A673 (cell line): Measurements from ENCODE around the gene ETV3. TPM values are rescaled to one million over a fixed set of nuclear protein-coding genes. Genes with fewer than 3 reads are reported as not detected.

Experiments
- BruUV-seq: library from RNA; stranded (reverse); fragments of 400-500 nt; replicated peaks from 2 replicates; lab custom pipeline; 2021; lab: Mats Ljungman, UMichigan
- CTCF ChIA-PET: fragments of 300-600 bp; sonication (Branson Sonifier 250); formaldehyde crosslinking; loops from one replicate; lab custom pipeline; 2022; ENCODE audit warnings: antibody characterized with exemption; lab: Charles Lee
- POLR2A ChIA-PET: fragments of 300-600 bp; sonication (Branson Sonifier 250); formaldehyde crosslinking; loops from one replicate; lab custom pipeline; 2022; ENCODE audit warnings: antibody characterized with exemption; ENCODE audit not compliant: low non-redundant PET; lab: Charles Lee
- DNase-seq: peaks from one replicate; pipeline ENCODE4 v3.0.0-alpha.2; 2015; ENCODE audit warnings: low spot score
- H3K27ac ChIP-seq: fragments of 200-600 bp; sonication (generic); 2 replicates; pipeline ENCODE4 v1.5.1; 2016; ENCODE audit warnings: mixed run types, low read depth, mild to moderate bottlenecking, mixed read lengths, antibody characterized with exemption, low read length; ENCODE audit not compliant: poor library complexity, severe bottlenecking
- H3K27me3 ChIP-seq: fragments of 200-600 bp; sonication (generic); replicated peaks from 2 replicates; pipeline ENCODE4 v1.6.1; 2017; ENCODE audit warnings: mixed run types, low read depth, mild to moderate bottlenecking, mixed read lengths, antibody characterized with exemption, low read length; ENCODE audit not compliant: insufficient read depth, poor library complexity
- H3K36me3 ChIP-seq: fragments of 200-600 bp; sonication (generic); 2 replicates; pipeline ENCODE4 v1.6.1; 2016; ENCODE audit warnings: mixed run types, mild to moderate bottlenecking, mixed read lengths, antibody characterized with exemption, low read length; ENCODE audit not compliant: insufficient read depth, poor library complexity, severe bottlenecking
- H3K4me1 ChIP-seq: fragments of 200-600 bp; sonication (generic); 2 replicates; pipeline ENCODE4 v1.6.1; 2017; ENCODE audit warnings: mixed run types, mild to moderate bottlenecking, mixed read lengths, antibody characterized with exemption, low read length; ENCODE audit not compliant: insufficient read depth, poor library complexity, severe bottlenecking
- H3K4me3 ChIP-seq: fragments of 200-600 bp; sonication (generic); 2 replicates; pipeline ENCODE4 v1.5.1; 2016; ENCODE audit warnings: low read depth, mixed run types, mild to moderate bottlenecking, mixed read lengths, low read length; ENCODE audit not compliant: poor library complexity, severe bottlenecking
- H3K9me3 ChIP-seq: fragments of 200-600 bp; sonication (generic); 2 replicates; pipeline ENCODE4 v1.6.1; 2016; ENCODE audit warnings: mixed run types, low read depth, mild to moderate bottlenecking, mixed read lengths, antibody characterized with exemption, low read length; ENCODE audit not compliant: poor library complexity, severe bottlenecking
- CTCF ChIP-seq: fragments of 300-800, 200-600 bp; sonication (generic); conservative IDR thresholded peaks from 2 replicates; pipeline ENCODE4 v1.5.1; 2017; ENCODE audit warnings: low read depth, mild to moderate bottlenecking, antibody characterized with exemption, low read length, moderate library complexity, mixed read lengths
- EZH2 ChIP-seq: fragments of 200-600 bp; sonication (generic); IDR thresholded peaks from 2 replicates; pipeline ENCODE4 v1.6.1; 2017; ENCODE audit warnings: borderline replicate concordance, low read depth, mild to moderate bottlenecking, mixed read lengths, antibody characterized with exemption, low read length; ENCODE audit not compliant: poor library complexity, severe bottlenecking
- intact Hi-C: fragments of 100-400 bp; cut with micrococcal nuclease; formaldehyde crosslinking; loops from one replicate; pipeline ENCODE4 v1.10.0; 2022; ENCODE audit not compliant: unreplicated experiment
- total RNA-seq: library from RNA; stranded (reverse); gene quantifications from 2 replicates; pipeline ENCODE4 v1.2.3, GENCODE V29; 2021

The ETV3 gene
- total RNA-seq, 1 experiment from 2014 or later = 46.1 TPM

- H3K27me3 ChIP-seq = no peaks in the 10 kb centered on the region
- intact Hi-C loops = no loop called here
- H3K27ac ChIP-seq = no peak overlapping the region
- no peak overlapping the region for H3K4me3 ChIP-seq
- ChIA-PET CTCF (no interaction called here), POLR2A (no interaction called here)
- BruUV-seq = no TSS peak
- no peaks in the 10 kb centered on the region for H3K36me3 ChIP-seq
- no peaks in the 10 kb centered on the region for H3K9me3 ChIP-seq
- H3K4me1 ChIP-seq = peaks cover 36% of the 10 kb centered on the region
- TF ChIP-seq CTCF (no peak), EZH2 (no peak)
- DNase-seq = no peak
These were observed 4.0 kb upstream of the ETV3 start for GRCh38 chr1:157142201-157142600.

- Histone ChIP-seq H3K4me3 (no peak overlapping the region), H3K27ac (no peak overlapping the region), H3K4me1 (peaks cover 33% of the 10 kb centered on the region), H3K27me3 (no peaks in the 10 kb centered on the region), H3K36me3 (no peaks in the 10 kb centered on the region), H3K9me3 (no peaks in the 10 kb centered on the region)
- TF ChIP-seq EZH2 = no peak
- no peak for TF ChIP-seq CTCF
- POLR2A ChIA-PET = no interaction called here
- intact Hi-C loops = no loop called here
- no peak for DNase-seq
- BruUV-seq = no TSS peak
- CTCF ChIA-PET = no interaction called here
These were observed 3.1 kb upstream of the ETV3 start for GRCh38 chr1:157141212-157141855.

GRCh38 chr1:157140063-157140588 lies 1.9 kb upstream of the ETV3 start:
- Histone ChIP-seq H3K27me3 (no peaks in the 10 kb centered on the region), H3K4me3 (no peak overlapping the region), H3K4me1 (peaks cover 43% of the 10 kb centered on the region), H3K36me3 (peaks cover 12% of the 10 kb centered on the region), H3K9me3 (no peaks in the 10 kb centered on the region), H3K27ac (no peak overlapping the region)
- DNase-seq = no peak
- CTCF ChIA-PET = no interaction called here
- TF ChIP-seq EZH2 = no peak
- TF ChIP-seq CTCF = no peak
- no TSS peak for BruUV-seq
- intact Hi-C loops = no loop called here
- POLR2A ChIA-PET = no interaction called here
